ENCODE data around the gene AK4.

Gene AK4

GRCh38 chr1:65225179-65225578 is 77.2 kb downstream of the AK4 start:
- no peak for TF ChIP-seq CTCF (conservative IDR thresholded peaks at IDR 0.05; ENCODE audit: control insufficient read depth, insufficient read depth, low read depth, low read length)
- DNase-seq (ENCODE audit: low read depth) = no peak
- no peak overlapping the region for H3K4me3 ChIP-seq (ENCODE audit: control insufficient read depth, low read depth, low read length)

GRCh38 chr1:65229201-65229600 is 81.2 kb downstream of the AK4 start:
- DNase-seq (ENCODE audit: low read depth) = no peak
- no peak for TF ChIP-seq CTCF (conservative IDR thresholded peaks at IDR 0.05; ENCODE audit: control insufficient read depth, insufficient read depth, low read depth, low read length)
- no peak overlapping the region for H3K4me3 ChIP-seq (ENCODE audit: control insufficient read depth, low read depth, low read length)

GRCh38 chr1:65229754-65230339 is 81.8 kb downstream of the AK4 start:
- DNase-seq (ENCODE audit: low read depth) = no peak
- no peak overlapping the region for H3K4me3 ChIP-seq (ENCODE audit: control insufficient read depth, low read depth, low read length)
- TF ChIP-seq CTCF (conservative IDR thresholded peaks at IDR 0.05; ENCODE audit: control insufficient read depth, insufficient read depth, low read depth, low read length) = no peak

GRCh38 chr1:65230731-65231481 is 82.9 kb downstream of the AK4 start:
- H3K4me3 ChIP-seq (ENCODE audit: control insufficient read depth, low read depth, low read length) = no peak overlapping the region
- no peak for DNase-seq (ENCODE audit: low read depth)
- TF ChIP-seq CTCF (conservative IDR thresholded peaks at IDR 0.05; ENCODE audit: control insufficient read depth, insufficient read depth, low read depth, low read length) = no peak

GRCh38 chr1:65231718-65232330 is 83.8 kb downstream of the AK4 start:
- TF ChIP-seq CTCF (conservative IDR thresholded peaks at IDR 0.05; ENCODE audit: control insufficient read depth, insufficient read depth, low read depth, low read length) = no peak
- DNase-seq (ENCODE audit: low read depth) = no peak
- no peak overlapping the region for H3K4me3 ChIP-seq (ENCODE audit: control insufficient read depth, low read depth, low read length)

GRCh38 chr1:65232461-65232990 is 84.5 kb downstream of the AK4 start:
- no peak overlapping the region for H3K4me3 ChIP-seq (ENCODE audit: control insufficient read depth, low read depth, low read length)
- no peak for TF ChIP-seq CTCF (conservative IDR thresholded peaks at IDR 0.05; ENCODE audit: control insufficient read depth, insufficient read depth, low read depth, low read length)
- no peak for DNase-seq (ENCODE audit: low read depth)
